NT2/D1 (cell line): Measurements from ENCODE around the gene OR9Q1.
A peak's percentile ranks its signal among the peaks of the same experiment; 100 is the strongest.

Experiments
- DNase-seq: peaks from one replicate; pipeline ENCODE4 v3.0.0-alpha.2; 2011; ENCODE audit warnings: low read depth, low spot score
- H3K27me3 ChIP-seq: 2 replicates; pipeline ENCODE4 v1.6.0; 2011; ENCODE audit warnings: mild to moderate bottlenecking; ENCODE audit not compliant: insufficient read length, insufficient read depth
- H3K36me3 ChIP-seq: 2 replicates; pipeline ENCODE4 v1.6.1; 2011; ENCODE audit warnings: mild to moderate bottlenecking, low read length, mixed read lengths; ENCODE audit not compliant: insufficient read depth, insufficient read length
- H3K4me1 ChIP-seq: 2 replicates; pipeline ENCODE4 v1.5.1; 2011; ENCODE audit not compliant: insufficient read depth, insufficient read length
- H3K4me3 ChIP-seq: 2 replicates; pipeline ENCODE4 v1.5.1; 2011; ENCODE audit warnings: low read depth; ENCODE audit not compliant: insufficient read length
- H3K9ac ChIP-seq: 2 replicates; pipeline ENCODE4 v1.6.0; 2011; ENCODE audit warnings: low read depth; ENCODE audit not compliant: insufficient read length
- H3K9me3 ChIP-seq: 2 replicates; pipeline ENCODE4 v1.5.1; 2011; ENCODE audit warnings: mild to moderate bottlenecking, low read length; ENCODE audit not compliant: insufficient read depth
- SUZ12 ChIP-seq: IDR thresholded peaks from 2 replicates; pipeline ENCODE4 v1.6.1; 2011; ENCODE audit not compliant: insufficient read length, insufficient read depth; ENCODE audit errors: extremely low read depth
- YY1 ChIP-seq: IDR thresholded peaks from 2 replicates; pipeline ENCODE4 v1.6.1; 2011; ENCODE audit not compliant: insufficient read length, insufficient read depth
- ZNF274 ChIP-seq: IDR thresholded peaks from 2 replicates; pipeline ENCODE4 v1.6.1; 2011; ENCODE audit warnings: mild to moderate bottlenecking, low read depth, low read length

Gene OR9Q1

GRCh38 chr11:58058276-58059006 lies 34.8 kb downstream of the OR9Q1 start:
- TF ChIP-seq SUZ12, result no peak
- TF ChIP-seq ZNF274, result no peak
- TF ChIP-seq YY1, result no peak
- Histone ChIP-seq H3K9me3 (no peaks in the 10 kb centered on the region), H3K9ac (peak overlapping the region; percentile 25), H3K4me1 (peaks cover 13% of the 10 kb centered on the region), H3K36me3 (no peaks in the 10 kb centered on the region), H3K27me3 (no peaks in the 10 kb centered on the region), H3K4me3 (no peak overlapping the region)
- DNase-seq, result no peak

GRCh38 chr11:58059007-58059350 lies 35.3 kb downstream of the OR9Q1 start:
- Histone ChIP-seq H3K36me3 (no peaks in the 10 kb centered on the region), H3K9ac (peak overlapping the region; percentile 25), H3K4me1 (peaks cover 13% of the 10 kb centered on the region), H3K4me3 (no peak overlapping the region), H3K9me3 (no peaks in the 10 kb centered on the region), H3K27me3 (no peaks in the 10 kb centered on the region)
- peak; percentile 63 for DNase-seq
- TF ChIP-seq YY1 (no peak), ZNF274 (no peak), SUZ12 (no peak)

GRCh38 chr11:58060535-58060934 lies 36.9 kb downstream of the OR9Q1 start:
- H3K36me3 ChIP-seq, result no peaks in the 10 kb centered on the region
- H3K9me3 ChIP-seq, result no peaks in the 10 kb centered on the region
- no peak for TF ChIP-seq ZNF274
- TF ChIP-seq SUZ12, result no peak
- TF ChIP-seq YY1, result no peak
- no peak overlapping the region for H3K4me3 ChIP-seq
- no peak overlapping the region for H3K9ac ChIP-seq
- H3K4me1 ChIP-seq, result peaks cover 17% of the 10 kb centered on the region
- no peak for DNase-seq
- H3K27me3 ChIP-seq, result no peaks in the 10 kb centered on the region

GRCh38 chr11:58060939-58061672 lies 37.4 kb downstream of the OR9Q1 start:
- no peak for DNase-seq
- no peaks in the 10 kb centered on the region for H3K27me3 ChIP-seq
- no peak overlapping the region for H3K9ac ChIP-seq

DNA sequence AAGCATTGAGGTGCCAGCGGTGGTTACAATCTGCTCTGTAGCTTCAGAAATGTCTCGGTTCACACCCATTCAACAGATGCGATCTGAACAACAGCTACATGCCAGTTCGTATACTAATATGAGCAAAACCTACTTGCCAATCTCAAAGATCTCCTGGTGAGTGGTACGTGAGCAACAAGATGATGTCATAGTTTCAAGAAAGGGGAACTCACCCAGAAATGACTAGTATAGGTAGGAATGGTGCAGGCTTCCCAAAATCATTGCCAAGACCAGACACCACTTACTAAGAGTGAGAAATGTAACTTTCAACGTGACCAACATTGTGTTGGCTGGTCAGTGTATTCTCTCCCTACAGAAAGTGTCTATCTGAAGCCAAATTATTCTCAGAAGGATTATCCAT lies 38.1 kb downstream of the OR9Q1 start:
- Histone ChIP-seq H3K4me3 (no peak overlapping the region), H3K9me3 (no peaks in the 10 kb centered on the region), H3K27me3 (no peaks in the 10 kb centered on the region), H3K9ac (no peak overlapping the region), H3K36me3 (no peaks in the 10 kb centered on the region), H3K4me1 (peaks cover 19% of the 10 kb centered on the region)
- no peak for DNase-seq
- no peak for TF ChIP-seq SUZ12
- TF ChIP-seq ZNF274, result no peak
- no peak for TF ChIP-seq YY1

More at GRCh38 chr11:58060939-58061672, 37.4 kb downstream of the OR9Q1 start:
- Histone ChIP-seq H3K4me3 (no peak overlapping the region), H3K9me3 (no peaks in the 10 kb centered on the region), H3K4me1 (peaks cover 19% of the 10 kb centered on the region), H3K36me3 (no peaks in the 10 kb centered on the region)
- TF ChIP-seq SUZ12, result no peak
- no peak for TF ChIP-seq YY1
- TF ChIP-seq ZNF274, result no peak

DNA sequence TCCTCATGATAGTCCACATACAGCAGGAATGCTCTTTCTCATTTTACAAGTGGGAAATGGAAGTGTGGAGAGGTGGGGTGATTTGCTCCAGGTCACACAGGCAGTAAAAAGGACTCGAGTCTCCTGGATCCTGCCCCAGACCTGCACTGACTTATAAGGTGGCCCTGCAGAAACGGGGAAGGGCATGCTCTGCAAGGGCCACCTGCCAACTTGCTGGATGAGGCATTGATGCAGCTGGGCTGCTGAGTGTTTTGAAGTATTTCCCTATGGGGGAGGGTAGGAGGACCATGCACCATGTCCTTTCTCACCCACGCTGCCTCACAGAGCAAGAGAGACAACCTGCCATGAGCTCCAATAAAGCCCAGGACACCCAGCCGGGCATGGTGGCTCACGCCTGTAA lies 44.0 kb downstream of the OR9Q1 start:
- H3K4me3 ChIP-seq, result no peak overlapping the region
- H3K4me1 ChIP-seq, result peaks cover 6% of the 10 kb centered on the region
- no peak overlapping the region for H3K9ac ChIP-seq
- H3K9me3 ChIP-seq, result no peaks in the 10 kb centered on the region
- DNase-seq, result no peak
- H3K36me3 ChIP-seq, result no peaks in the 10 kb centered on the region
- TF ChIP-seq SUZ12, result no peak
- TF ChIP-seq YY1, result no peak
- no peak for TF ChIP-seq ZNF274
- H3K27me3 ChIP-seq, result no peaks in the 10 kb centered on the region

- Histone ChIP-seq H3K36me3 (no peaks in the 10 kb centered on the region), H3K4me1 (peaks cover 6% of the 10 kb centered on the region), H3K4me3 (no peak overlapping the region), H3K9me3 (no peaks in the 10 kb centered on the region), H3K27me3 (no peaks in the 10 kb centered on the region), H3K9ac (no peak overlapping the region)
- DNase-seq, result no peak
- TF ChIP-seq YY1 (no peak), SUZ12 (no peak), ZNF274 (no peak)
Observed at GRCh38 chr11:58068655-58069054, 45.0 kb downstream of the OR9Q1 start.
